Neural cell (in vitro differentiated cells): ENCODE measurements around the gene STIM2. TPM values are rescaled to one million over a fixed set of nuclear protein-coding genes. Genes with fewer than 3 reads are reported as not detected.

Experiments used
- H2AFZ ChIP-seq: fragments of 200-600, 300-800 bp; sonication (generic), shearing (Covaris generic); 2 replicates; pipeline ENCODE4 v1.6.0; 2014; ENCODE audit warnings: low read depth, mild to moderate bottlenecking, antibody characterized with exemption, low read length, moderate library complexity
- H3F3A ChIP-seq: fragments of 200-600 bp; shearing (Covaris generic); 2 replicates; pipeline ENCODE4 v1.6.1; 2016; ENCODE audit warnings: mild to moderate bottlenecking, moderate library complexity, mixed read lengths, antibody characterized with exemption, low read length; ENCODE audit not compliant: insufficient read depth, poor library complexity, severe bottlenecking
- H3K27ac ChIP-seq: fragments of 200-600, 300-800 bp; sonication (generic), shearing (Covaris generic); 2 replicates; pipeline ENCODE4 v1.5.1; 2014; ENCODE audit warnings: mild to moderate bottlenecking, low read length, moderate library complexity
- H3K27me3 ChIP-seq: fragments of 300-800, 200-600 bp; sonication (generic), shearing (Covaris generic); 2 replicates; pipeline ENCODE4 v1.6.0; 2014; ENCODE audit warnings: mild to moderate bottlenecking, low read depth, low read length, moderate library complexity; ENCODE audit not compliant: insufficient read depth
- H3K36me3 ChIP-seq: fragments of 300-800, 200-600 bp; sonication (generic), shearing (Covaris generic); 2 replicates; pipeline ENCODE4 v1.5.1; 2014; ENCODE audit warnings: mild to moderate bottlenecking, antibody characterized with exemption, low read length, moderate library complexity; ENCODE audit not compliant: insufficient read depth
- H3K4me2 ChIP-seq: fragments of 300-800, 200-600 bp; sonication (generic), shearing (Covaris generic); 2 replicates; pipeline ENCODE4 v1.6.0; 2014; ENCODE audit warnings: mild to moderate bottlenecking, low read length
- H3K4me3 ChIP-seq: fragments of 300-800, 200-600 bp; sonication (generic), shearing (Covaris generic); 2 replicates; pipeline ENCODE4 v1.5.1; 2014; ENCODE audit warnings: mild to moderate bottlenecking, low read length, moderate library complexity
- H3K79me2 ChIP-seq: fragments of 200-600 bp; shearing (Covaris generic); replicated peaks from 2 replicates; pipeline ENCODE4 v1.6.0; 2014; ENCODE audit warnings: mild to moderate bottlenecking, low read length, moderate library complexity; ENCODE audit not compliant: insufficient read depth
- H3K9ac ChIP-seq: fragments of 300-800, 200-600 bp; sonication (generic), shearing (Covaris generic); 2 replicates; pipeline ENCODE4 v1.6.1; 2016; ENCODE audit warnings: mild to moderate bottlenecking, low read length, mixed read lengths
- H3K9me2 ChIP-seq: fragments of 200-600 bp; shearing (Covaris generic); 2 replicates; pipeline ENCODE4 v1.6.1; 2016; ENCODE audit warnings: mild to moderate bottlenecking, low read length, mixed read lengths; ENCODE audit not compliant: insufficient read depth
- H3K9me3 ChIP-seq: fragments of 200-600, 300-800 bp; sonication (generic), shearing (Covaris generic); 2 replicates; pipeline ENCODE4 v1.6.1; 2016; ENCODE audit warnings: mild to moderate bottlenecking, mixed run types, low read length, moderate library complexity, mixed read lengths
- H4K20me1 ChIP-seq: fragments of 200-600 bp; shearing (Covaris generic); 2 replicates; pipeline ENCODE4 v1.6.1; 2016; ENCODE audit warnings: mild to moderate bottlenecking, mixed run types; ENCODE audit not compliant: insufficient read depth
- EP300 ChIP-seq: fragments of 450-650 bp; conservative IDR thresholded peaks from 2 replicates; pipeline ENCODE4 v1.6.1; 2014; ENCODE audit warnings: antibody characterized with exemption, mild to moderate bottlenecking, moderate library complexity; ENCODE audit not compliant: poor library complexity, severe bottlenecking
- EZH2 ChIP-seq: fragments of 200-600, 300-800 bp; shearing (Covaris generic), sonication (generic); IDR thresholded peaks from 2 replicates; pipeline ENCODE4 v1.6.1; 2014; ENCODE audit warnings: antibody characterized with exemption, low read length, borderline replicate concordance, mild to moderate bottlenecking; ENCODE audit not compliant: insufficient read depth, poor library complexity, severe bottlenecking
- MXI1 ChIP-seq: fragments of 450-650 bp; conservative IDR thresholded peaks from 2 replicates; pipeline ENCODE4 v1.6.1; 2014; ENCODE audit warnings: antibody characterized with exemption, mild to moderate bottlenecking; ENCODE audit not compliant: poor library complexity, severe bottlenecking
- POLR2AphosphoS5 ChIP-seq: IDR thresholded peaks from 2 replicates; pipeline ENCODE4 v1.6.1; 2012
- RAD21 ChIP-seq: fragments of 450-650 bp; conservative IDR thresholded peaks from 2 replicates; pipeline ENCODE4 v1.6.1; 2014; ENCODE audit warnings: antibody characterized with exemption, mild to moderate bottlenecking, moderate library complexity
- SMC3 ChIP-seq: fragments of 450-650 bp; conservative IDR thresholded peaks from 2 replicates; pipeline ENCODE4 v1.6.1; 2014; ENCODE audit warnings: antibody characterized with exemption, mild to moderate bottlenecking, moderate library complexity; ENCODE audit not compliant: poor library complexity
- TAF1 ChIP-seq: IDR thresholded peaks from 2 replicates; pipeline ENCODE4 v1.6.1; 2012; ENCODE audit warnings: low read depth
- polyA plus RNA-seq: library from polyadenylated mRNA; depleted of rRNA; stranded (reverse); fragments of >200 nt; gene quantifications from 2 replicates; pipeline ENCODE4 v1.2.3, GENCODE V29; 2014
- TF ChIP-seq, protein P1 (sequence below): fragments of 450-650 bp; IDR thresholded peaks from 2 replicates; pipeline ENCODE4 v1.5.1; 2014; ENCODE audit warnings: antibody characterized with exemption, mild to moderate bottlenecking, moderate library complexity; ENCODE audit not compliant: poor library complexity, severe bottlenecking
- TF ChIP-seq, protein P2 (sequence below): IDR thresholded peaks from 2 replicates; pipeline ENCODE4 v1.6.1; 2012; ENCODE audit warnings: borderline replicate concordance

The STIM2 gene
- polyA plus RNA-seq, 1 donor from 2014 or later, result 25.3 TPM

DNA sequence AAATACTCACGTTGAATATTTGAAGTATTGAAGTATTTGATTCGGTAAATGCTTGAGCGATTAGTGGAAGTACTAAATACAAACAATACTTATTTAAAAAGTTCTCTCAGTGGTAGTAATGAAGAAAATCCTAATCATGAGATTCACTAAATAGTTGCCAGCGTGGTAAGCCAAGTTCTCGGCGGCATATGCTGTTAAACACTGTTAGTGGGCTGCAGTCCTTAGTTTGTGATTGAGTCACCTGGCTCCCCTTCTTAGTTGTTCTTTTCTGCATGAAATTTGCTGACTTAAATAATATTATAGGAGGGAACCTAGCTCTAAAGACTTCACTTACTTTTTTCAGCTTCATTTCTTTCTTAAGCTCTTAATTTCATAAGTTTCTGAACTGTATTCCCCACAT, 51.4 kb downstream of the STIM2 start:
- no peaks in the 10 kb centered on the region for H3K9me2 ChIP-seq
- no peak overlapping the region for H3K4me2 ChIP-seq
- no peak overlapping the region for H3K9ac ChIP-seq
- H3K4me3 ChIP-seq, result no peak overlapping the region
- H4K20me1 ChIP-seq, result no peaks in the 10 kb centered on the region
- TF ChIP-seq, protein P1, sequence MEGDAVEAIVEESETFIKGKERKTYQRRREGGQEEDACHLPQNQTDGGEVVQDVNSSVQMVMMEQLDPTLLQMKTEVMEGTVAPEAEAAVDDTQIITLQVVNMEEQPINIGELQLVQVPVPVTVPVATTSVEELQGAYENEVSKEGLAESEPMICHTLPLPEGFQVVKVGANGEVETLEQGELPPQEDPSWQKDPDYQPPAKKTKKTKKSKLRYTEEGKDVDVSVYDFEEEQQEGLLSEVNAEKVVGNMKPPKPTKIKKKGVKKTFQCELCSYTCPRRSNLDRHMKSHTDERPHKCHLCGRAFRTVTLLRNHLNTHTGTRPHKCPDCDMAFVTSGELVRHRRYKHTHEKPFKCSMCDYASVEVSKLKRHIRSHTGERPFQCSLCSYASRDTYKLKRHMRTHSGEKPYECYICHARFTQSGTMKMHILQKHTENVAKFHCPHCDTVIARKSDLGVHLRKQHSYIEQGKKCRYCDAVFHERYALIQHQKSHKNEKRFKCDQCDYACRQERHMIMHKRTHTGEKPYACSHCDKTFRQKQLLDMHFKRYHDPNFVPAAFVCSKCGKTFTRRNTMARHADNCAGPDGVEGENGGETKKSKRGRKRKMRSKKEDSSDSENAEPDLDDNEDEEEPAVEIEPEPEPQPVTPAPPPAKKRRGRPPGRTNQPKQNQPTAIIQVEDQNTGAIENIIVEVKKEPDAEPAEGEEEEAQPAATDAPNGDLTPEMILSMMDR, result no peak
- TF ChIP-seq, protein P2, sequence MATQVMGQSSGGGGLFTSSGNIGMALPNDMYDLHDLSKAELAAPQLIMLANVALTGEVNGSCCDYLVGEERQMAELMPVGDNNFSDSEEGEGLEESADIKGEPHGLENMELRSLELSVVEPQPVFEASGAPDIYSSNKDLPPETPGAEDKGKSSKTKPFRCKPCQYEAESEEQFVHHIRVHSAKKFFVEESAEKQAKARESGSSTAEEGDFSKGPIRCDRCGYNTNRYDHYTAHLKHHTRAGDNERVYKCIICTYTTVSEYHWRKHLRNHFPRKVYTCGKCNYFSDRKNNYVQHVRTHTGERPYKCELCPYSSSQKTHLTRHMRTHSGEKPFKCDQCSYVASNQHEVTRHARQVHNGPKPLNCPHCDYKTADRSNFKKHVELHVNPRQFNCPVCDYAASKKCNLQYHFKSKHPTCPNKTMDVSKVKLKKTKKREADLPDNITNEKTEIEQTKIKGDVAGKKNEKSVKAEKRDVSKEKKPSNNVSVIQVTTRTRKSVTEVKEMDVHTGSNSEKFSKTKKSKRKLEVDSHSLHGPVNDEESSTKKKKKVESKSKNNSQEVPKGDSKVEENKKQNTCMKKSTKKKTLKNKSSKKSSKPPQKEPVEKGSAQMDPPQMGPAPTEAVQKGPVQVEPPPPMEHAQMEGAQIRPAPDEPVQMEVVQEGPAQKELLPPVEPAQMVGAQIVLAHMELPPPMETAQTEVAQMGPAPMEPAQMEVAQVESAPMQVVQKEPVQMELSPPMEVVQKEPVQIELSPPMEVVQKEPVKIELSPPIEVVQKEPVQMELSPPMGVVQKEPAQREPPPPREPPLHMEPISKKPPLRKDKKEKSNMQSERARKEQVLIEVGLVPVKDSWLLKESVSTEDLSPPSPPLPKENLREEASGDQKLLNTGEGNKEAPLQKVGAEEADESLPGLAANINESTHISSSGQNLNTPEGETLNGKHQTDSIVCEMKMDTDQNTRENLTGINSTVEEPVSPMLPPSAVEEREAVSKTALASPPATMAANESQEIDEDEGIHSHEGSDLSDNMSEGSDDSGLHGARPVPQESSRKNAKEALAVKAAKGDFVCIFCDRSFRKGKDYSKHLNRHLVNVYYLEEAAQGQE, result no peak
- TF ChIP-seq SMC3 (no peak), TAF1 (no peak), EZH2 (no peak), EP300 (no peak), POLR2AphosphoS5 (no peak), RAD21 (no peak), MXI1 (no peak)
- no peaks in the 10 kb centered on the region for H3F3A ChIP-seq
- no peaks in the 10 kb centered on the region for H3K9me3 ChIP-seq
- no peak overlapping the region for H3K27ac ChIP-seq
- no peaks in the 10 kb centered on the region for H3K27me3 ChIP-seq
- no peaks in the 10 kb centered on the region for H3K36me3 ChIP-seq
- H2AFZ ChIP-seq, result no peak overlapping the region
- no peaks in the 10 kb centered on the region for H3K79me2 ChIP-seq

DNA sequence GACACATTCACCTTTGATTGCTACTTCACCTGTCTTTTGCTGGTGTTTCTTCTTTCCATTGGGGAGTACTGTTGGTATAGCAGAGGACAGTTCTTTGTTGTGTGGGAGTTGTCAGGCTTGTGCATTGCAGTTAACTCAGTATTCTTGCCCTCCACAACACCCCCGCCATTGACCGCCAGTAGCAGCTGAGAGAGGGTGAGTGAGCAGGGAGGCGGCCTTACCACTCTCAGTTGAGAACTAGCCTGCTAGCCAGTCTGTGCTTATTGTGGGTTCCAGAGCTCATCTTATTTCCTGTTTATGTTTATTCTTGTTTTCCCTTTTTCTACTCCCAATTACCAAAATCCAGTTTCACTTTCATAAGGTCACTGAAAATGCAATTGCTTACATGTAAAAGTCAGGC, 52.2 kb downstream of the STIM2 start:
- H3K4me3 ChIP-seq, result no peak overlapping the region
- no peak overlapping the region for H3K4me2 ChIP-seq
- no peaks in the 10 kb centered on the region for H3K79me2 ChIP-seq
- H3K27me3 ChIP-seq, result no peaks in the 10 kb centered on the region
- no peaks in the 10 kb centered on the region for H4K20me1 ChIP-seq
- H3K9me2 ChIP-seq, result no peaks in the 10 kb centered on the region
- H2AFZ ChIP-seq, result no peak overlapping the region
- no peak overlapping the region for H3K9ac ChIP-seq
- H3F3A ChIP-seq, result no peaks in the 10 kb centered on the region
- H3K9me3 ChIP-seq, result no peaks in the 10 kb centered on the region
- TF ChIP-seq POLR2AphosphoS5 (no peak), TAF1 (no peak), RAD21 (no peak), SMC3 (no peak), MXI1 (no peak), EP300 (no peak), EZH2 (no peak)
- TF ChIP-seq, protein P2, result no peak
- TF ChIP-seq, protein P1, result no peak
- H3K27ac ChIP-seq, result no peak overlapping the region
- H3K36me3 ChIP-seq, result no peaks in the 10 kb centered on the region
